Parathyroid adenoma (tissue), 2 donors: ENCODE results near the gene NIP7.
"Not testable (repeated sequence)": the region's sequence is repeated elsewhere in the genome, so short reads cannot be mapped to it uniquely, and the experiment has no call there.

Experiments used
- H2AFZ ChIP-seq: fragments of 300-600 bp; sonication (generic); one replicate; pipeline ENCODE4 v1.7.0; 2017; ENCODE audit warnings: antibody characterized with exemption, mild to moderate bottlenecking
- H3K27ac ChIP-seq: fragments of 300-600 bp; sonication (generic); one replicate; pipeline ENCODE4 v1.7.0; 2017
- H3K27me3 ChIP-seq: fragments of 300-600 bp; sonication (generic); one replicate; pipeline ENCODE4 v1.7.0; 2017; ENCODE audit warnings: low read length; ENCODE audit not compliant: control insufficient read depth, insufficient read depth
- H3K36me3 ChIP-seq: fragments of 300-600 bp; sonication (generic); one replicate; pipeline ENCODE4 v1.7.0; 2017; ENCODE audit warnings: low read length; ENCODE audit not compliant: control insufficient read depth, insufficient read depth
- H3K4me1 ChIP-seq: fragments of 300-600 bp; sonication (generic); one replicate; pipeline ENCODE4 v1.7.0; 2017; ENCODE audit warnings: control low read depth
- H3K4me2 ChIP-seq: fragments of 300-600 bp; sonication (generic); one replicate; pipeline ENCODE4 v1.7.0; 2017; ENCODE audit warnings: low read length
- H3K4me3 ChIP-seq: fragments of 300-600 bp; sonication (generic); one replicate; pipeline ENCODE4 v1.7.0; 2017; ENCODE audit warnings: low read depth, low read length
- H3K79me2 ChIP-seq: fragments of 300-600 bp; sonication (generic); one replicate; pipeline ENCODE4 v1.7.0; 2017; ENCODE audit warnings: control low read depth
- H3K9ac ChIP-seq: fragments of 300-600 bp; sonication (generic); one replicate; pipeline ENCODE4 v1.7.0; 2017; ENCODE audit warnings: mild to moderate bottlenecking
- H3K9me3 ChIP-seq: fragments of 300-600 bp; sonication (generic); one replicate; pipeline ENCODE4 v1.7.0; 2017; ENCODE audit warnings: low read length; ENCODE audit not compliant: control insufficient read depth
- TF ChIP-seq, protein P1 (sequence below): fragments of 300-600 bp; sonication (generic); IDR thresholded peaks from one replicate; pipeline ENCODE4 v1.7.0; 2017; ENCODE audit warnings: antibody characterized with exemption, mild to moderate bottlenecking
- donor health status: primary hyperparathyroidism.

Gene NIP7

GRCh38 chr16:69339289-69340094 lies at the start of gene NIP7, which contains the start of gene COG8:
TSS of gene NIP7 (plus strand) at chr16:69339772. CDS start at chr16:69339830, 58 bp downstream.
TSS of gene COG8 (minus strand) at chr16:69339564. CDS start at chr16:69339552, 12 bp downstream.
- TF ChIP-seq, protein P1, sequence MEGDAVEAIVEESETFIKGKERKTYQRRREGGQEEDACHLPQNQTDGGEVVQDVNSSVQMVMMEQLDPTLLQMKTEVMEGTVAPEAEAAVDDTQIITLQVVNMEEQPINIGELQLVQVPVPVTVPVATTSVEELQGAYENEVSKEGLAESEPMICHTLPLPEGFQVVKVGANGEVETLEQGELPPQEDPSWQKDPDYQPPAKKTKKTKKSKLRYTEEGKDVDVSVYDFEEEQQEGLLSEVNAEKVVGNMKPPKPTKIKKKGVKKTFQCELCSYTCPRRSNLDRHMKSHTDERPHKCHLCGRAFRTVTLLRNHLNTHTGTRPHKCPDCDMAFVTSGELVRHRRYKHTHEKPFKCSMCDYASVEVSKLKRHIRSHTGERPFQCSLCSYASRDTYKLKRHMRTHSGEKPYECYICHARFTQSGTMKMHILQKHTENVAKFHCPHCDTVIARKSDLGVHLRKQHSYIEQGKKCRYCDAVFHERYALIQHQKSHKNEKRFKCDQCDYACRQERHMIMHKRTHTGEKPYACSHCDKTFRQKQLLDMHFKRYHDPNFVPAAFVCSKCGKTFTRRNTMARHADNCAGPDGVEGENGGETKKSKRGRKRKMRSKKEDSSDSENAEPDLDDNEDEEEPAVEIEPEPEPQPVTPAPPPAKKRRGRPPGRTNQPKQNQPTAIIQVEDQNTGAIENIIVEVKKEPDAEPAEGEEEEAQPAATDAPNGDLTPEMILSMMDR = peak; percentile 93
- Histone ChIP-seq H3K9ac (peak within 1 kb of the TSS; percentile 77), H3K27me3 (no peaks in the 10 kb centered on the region), H3K4me2 (peak within 1 kb of the TSS; percentile 93), H2AFZ (peak within 1 kb of the TSS; percentile 99), H3K36me3 (no peaks in the 10 kb centered on the region), H3K4me1 (peaks cover 14% of the 10 kb centered on the region), H3K79me2 (peaks cover 34% of the 10 kb centered on the region), H3K27ac (peak within 1 kb of the TSS; percentile 91), H3K4me3 (peak within 1 kb of the TSS; percentile 88), H3K9me3 (no peaks in the 10 kb centered on the region)

- H2AFZ ChIP-seq, H3K9me3 ChIP-seq, H3K4me3 ChIP-seq, H3K9ac ChIP-seq, H3K36me3 ChIP-seq, H3K4me1 ChIP-seq, H3K27ac ChIP-seq, H3K27me3 ChIP-seq, H3K4me2 ChIP-seq: not testable (repeated sequence)
- H3K79me2 ChIP-seq = peaks cover 13% of the 10 kb centered on the region
Measured at GRCh38 chr16:69291657-69292056, 47.9 kb upstream of the NIP7 start.

- Histone ChIP-seq H3K9ac (no peak overlapping the region), H3K9me3 (no peaks in the 10 kb centered on the region), H2AFZ (no peak overlapping the region), H3K79me2 (peaks cover 9% of the 10 kb centered on the region), H3K27me3 (no peaks in the 10 kb centered on the region), H3K27ac (no peak overlapping the region), H3K4me2 (no peak overlapping the region), H3K4me3 (no peak overlapping the region), H3K4me1 (no peaks in the 10 kb centered on the region), H3K36me3 (no peaks in the 10 kb centered on the region)
- TF ChIP-seq, protein P1 = no peak
Measured at GRCh38 chr16:69293401-69293800, 46.2 kb upstream of the NIP7 start.

DNA sequence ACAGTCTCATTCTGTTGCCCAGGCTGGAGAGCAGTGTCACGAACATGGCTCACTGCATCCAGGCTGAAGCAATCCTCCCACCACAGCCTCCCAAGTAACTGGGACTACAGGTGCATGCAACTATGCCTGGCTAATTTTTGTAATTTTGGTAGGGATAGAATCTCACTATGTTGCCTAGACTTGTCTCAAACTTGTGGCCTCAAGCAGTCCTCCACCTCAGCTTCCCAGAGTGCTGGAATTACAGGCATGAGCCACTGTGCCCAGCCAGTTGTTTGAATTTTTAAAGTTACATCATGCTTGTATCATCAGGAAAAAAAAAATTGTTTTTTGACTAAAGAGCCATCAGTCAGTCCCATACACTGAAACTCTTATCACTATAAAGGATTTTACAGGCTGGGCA lies 45.5 kb upstream of the NIP7 start:
- TF ChIP-seq, protein P1 = no peak
- H3K36me3 ChIP-seq = no peaks in the 10 kb centered on the region

GRCh38 chr16:69296771-69297170 lies 42.8 kb upstream of the NIP7 start:
- not testable (repeated sequence) for H3K4me3 ChIP-seq, H3K4me2 ChIP-seq, H3K27me3 ChIP-seq, H3K9me3 ChIP-seq, H3K4me1 ChIP-seq, H3K27ac ChIP-seq, H3K79me2 ChIP-seq, H3K9ac ChIP-seq, H2AFZ ChIP-seq, H3K36me3 ChIP-seq

More for the DNA sequence above, 45.5 kb upstream of the NIP7 start:
- H3K79me2 ChIP-seq = peaks cover 6% of the 10 kb centered on the region
- no peak overlapping the region for H3K4me2 ChIP-seq
- H2AFZ ChIP-seq = no peak overlapping the region
- H3K9ac ChIP-seq = no peak overlapping the region
- no peak overlapping the region for H3K4me3 ChIP-seq
- no peak overlapping the region for H3K27ac ChIP-seq
- no peaks in the 10 kb centered on the region for H3K27me3 ChIP-seq
- no peaks in the 10 kb centered on the region for H3K4me1 ChIP-seq
- H3K9me3 ChIP-seq = no peaks in the 10 kb centered on the region
